ENCODE results near the gene CDKL4. TPM values are rescaled to one million over a fixed set of nuclear protein-coding genes. Genes with fewer than 3 reads are reported as not detected.
"Not testable (repeated sequence)": the region's sequence is repeated elsewhere in the genome, so short reads cannot be mapped to it uniquely, and the experiment has no call there.

CDKL4 gene
- polyA plus RNA-seq (ENCODE audit: insufficient read length in 10 of 10) = under 1 TPM in 7 of 10 donors, not detected in 3; 0.08 to 0.52 (median 0.27) TPM
- long read RNA-seq, donor 1 = 0 reads
- long read RNA-seq, donor 2 = 0 reads
- long read RNA-seq, donor 3 = 0 reads
- long read RNA-seq, donor 4 = 0 reads
- long read RNA-seq, donor 5 = 0 reads
- long read RNA-seq, donor 6 = 0 reads
- long read RNA-seq, donor 7 = 0 reads
- long read RNA-seq, donor 8 = 0 reads
- long read RNA-seq, donor 9 = 0 reads

DNA sequence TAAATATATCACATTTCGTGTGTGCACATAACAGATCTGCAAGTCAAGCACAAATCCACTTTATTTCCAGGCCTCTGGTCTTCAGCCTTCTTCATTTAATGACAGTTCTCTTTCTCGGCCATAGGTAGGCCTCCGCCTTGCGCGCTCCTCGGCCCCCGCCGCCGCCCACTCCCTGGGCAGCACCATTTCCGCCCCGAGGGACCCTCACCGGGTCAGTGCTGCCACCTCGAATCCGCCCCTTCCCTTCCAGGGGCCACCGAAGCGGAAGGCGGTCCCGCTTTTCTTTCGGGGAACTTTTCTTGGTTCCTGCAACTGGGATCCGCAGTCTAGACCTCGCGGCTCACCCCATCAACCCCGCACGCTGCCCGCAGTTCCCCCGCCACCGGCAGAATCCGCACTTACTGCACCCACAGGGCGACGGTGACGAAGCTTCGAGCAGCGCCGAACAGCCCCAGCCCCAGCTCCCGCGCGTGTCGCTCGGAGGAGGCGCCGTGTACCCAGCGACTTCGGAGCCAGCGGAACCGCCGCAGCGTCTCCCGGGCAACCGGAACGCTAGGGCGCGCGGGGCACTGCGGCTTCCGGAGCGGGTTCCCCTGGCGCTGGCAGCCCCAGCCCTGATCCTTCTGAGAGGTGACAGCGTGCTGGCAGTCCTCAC is at the start of gene CDKL4:
TSS of gene CDKL4 (minus strand) at position 502 of the 655 bp plus-strand sequence.
- DNase-seq = peak in 1 of 3 donors; percentile 14

DNA sequence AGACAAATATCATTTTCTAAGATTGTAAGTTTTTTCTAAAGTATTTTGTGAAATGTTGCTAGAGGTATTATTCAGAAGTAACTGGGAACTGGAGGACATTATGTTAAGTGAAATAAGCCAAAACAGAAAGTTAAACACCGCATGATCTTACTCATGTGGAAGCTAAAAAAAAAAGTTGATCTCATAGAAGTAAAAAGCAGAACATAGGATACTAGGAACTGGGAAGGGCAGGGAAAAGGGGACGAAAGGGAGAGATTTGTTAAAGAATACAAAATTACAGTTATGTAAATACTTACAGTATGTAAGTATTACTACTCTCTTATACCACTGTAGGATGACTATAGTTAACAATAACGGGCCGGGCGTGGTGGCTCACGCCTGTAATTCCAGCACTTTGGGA is 46.7 kb upstream of the CDKL4 start:
- DNase-seq = no peak

DNA sequence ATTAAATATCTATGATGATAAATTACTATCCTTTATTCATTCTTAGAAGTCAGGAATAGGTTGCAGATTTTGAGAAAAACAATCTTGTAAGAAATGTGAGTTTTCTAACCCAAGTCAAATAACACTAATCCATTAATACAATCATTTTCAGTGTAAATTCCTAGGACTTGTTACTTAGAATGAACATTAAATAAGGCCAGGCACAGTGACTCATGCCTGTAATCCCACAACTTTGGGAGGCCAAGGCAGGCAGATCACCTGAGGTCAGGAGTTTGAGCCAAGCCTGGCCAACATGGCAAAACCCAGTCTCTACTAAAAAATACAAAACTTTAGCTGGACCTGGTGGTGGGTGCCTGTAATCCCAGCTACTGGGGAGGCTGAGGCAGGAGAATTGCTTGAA is 45.8 kb upstream of the CDKL4 start:
- DNase-seq = no peak

DNA sequence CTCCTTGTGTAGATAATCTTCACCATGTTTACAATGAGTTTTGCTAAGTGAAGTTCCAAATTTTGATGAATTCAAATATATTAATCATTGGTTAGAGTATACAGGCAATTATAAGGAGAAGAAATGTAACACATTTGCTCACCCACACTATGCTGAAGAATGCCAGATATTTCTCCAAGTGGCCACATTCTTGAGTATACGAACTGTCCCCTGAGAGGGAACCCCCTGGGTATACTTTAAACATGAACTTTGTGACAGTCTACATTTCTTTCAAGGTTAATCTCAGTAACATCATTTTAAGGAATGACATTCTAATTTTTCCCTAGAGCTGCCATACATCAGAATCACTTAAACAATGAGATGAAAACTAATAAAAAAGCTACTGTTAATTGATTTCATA is 39.8 kb upstream of the CDKL4 start:
- DNase-seq = no peak

DNA sequence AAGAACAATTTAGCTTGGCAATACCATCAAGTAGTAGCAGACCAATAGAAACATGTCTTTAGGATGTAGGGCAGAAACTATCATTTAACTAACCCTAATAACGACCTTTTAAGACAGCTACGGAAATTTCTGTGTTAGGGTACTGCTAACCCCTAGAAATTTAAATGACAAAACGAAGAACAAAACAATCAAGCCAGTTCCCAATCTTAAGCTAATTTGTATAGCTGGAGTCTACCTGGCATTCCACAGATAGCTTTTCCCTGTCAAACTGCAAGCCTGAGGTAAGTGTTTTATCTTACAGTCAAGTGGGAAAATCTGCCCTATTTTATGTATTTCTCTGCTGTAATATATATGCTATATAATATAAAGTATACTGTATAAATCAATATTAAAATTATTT is 37.6 kb upstream of the CDKL4 start:
- no peak for DNase-seq

DNA sequence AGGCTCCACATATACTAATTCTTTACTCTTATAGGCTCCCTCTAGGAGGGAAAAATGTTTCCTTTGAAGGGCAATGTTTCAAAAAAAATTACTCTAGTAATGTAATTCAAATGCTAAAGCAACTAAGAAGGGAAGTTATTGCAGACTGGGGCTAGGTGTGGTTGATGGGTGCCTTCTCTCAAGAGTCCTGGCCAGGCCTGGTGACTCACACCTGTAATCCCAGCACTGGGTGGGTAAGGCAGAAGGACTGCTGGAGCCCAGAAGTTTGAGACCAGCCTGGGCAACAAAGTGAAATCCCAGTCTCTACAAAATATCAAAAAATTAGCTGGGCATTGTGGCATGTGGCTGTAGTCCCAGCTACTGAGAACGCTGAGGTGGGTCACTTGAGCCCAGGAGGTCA is 31.2 kb upstream of the CDKL4 start:
- DNase-seq = no peak

DNA sequence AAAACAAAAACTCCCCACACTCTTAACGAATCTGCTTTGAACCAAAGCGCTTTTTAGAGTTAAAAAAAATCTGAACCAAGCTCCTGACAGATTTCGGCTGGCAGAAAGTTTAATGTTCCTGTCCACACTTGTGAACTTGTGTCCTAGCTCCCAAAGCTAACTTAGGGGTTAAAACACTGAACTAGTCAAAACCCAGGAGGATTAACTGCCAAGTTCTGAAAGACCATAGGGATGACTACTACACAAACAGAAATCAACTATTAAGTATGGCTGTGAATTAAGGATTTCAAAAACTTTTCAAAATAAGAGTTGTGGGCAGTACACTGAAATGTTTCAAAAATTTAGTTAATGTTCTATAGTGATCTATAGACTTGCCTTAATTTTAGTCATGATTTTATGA is 26.2 kb upstream of the CDKL4 start:
- DNase-seq = no peak

DNA sequence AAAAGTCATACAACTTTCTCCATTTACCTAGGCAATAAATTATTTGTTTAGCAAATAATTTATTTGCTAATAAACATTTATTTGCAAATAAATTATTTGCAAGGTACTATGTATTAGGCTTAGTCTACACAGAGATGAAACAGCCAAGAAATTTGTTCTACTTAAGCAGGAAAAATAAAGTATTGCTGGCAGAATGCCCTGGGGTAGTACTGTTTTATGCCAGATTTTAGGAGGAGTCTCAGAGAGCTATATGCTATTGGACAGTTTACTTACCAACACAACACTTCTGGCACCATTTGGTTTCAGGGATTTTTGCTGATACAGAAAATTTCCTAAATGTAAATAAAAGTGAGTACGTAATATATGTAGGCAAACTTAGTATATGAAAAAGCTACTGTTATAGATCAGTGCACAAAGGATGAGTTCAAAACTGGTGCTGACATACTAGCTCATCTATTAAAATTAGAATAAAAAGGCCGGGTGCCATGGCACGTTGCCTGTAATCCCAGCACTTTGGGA is 23.2 kb upstream of the CDKL4 start:
- DNase-seq = peak in 2 of 3 donors; percentile 8 to 14

DNA sequence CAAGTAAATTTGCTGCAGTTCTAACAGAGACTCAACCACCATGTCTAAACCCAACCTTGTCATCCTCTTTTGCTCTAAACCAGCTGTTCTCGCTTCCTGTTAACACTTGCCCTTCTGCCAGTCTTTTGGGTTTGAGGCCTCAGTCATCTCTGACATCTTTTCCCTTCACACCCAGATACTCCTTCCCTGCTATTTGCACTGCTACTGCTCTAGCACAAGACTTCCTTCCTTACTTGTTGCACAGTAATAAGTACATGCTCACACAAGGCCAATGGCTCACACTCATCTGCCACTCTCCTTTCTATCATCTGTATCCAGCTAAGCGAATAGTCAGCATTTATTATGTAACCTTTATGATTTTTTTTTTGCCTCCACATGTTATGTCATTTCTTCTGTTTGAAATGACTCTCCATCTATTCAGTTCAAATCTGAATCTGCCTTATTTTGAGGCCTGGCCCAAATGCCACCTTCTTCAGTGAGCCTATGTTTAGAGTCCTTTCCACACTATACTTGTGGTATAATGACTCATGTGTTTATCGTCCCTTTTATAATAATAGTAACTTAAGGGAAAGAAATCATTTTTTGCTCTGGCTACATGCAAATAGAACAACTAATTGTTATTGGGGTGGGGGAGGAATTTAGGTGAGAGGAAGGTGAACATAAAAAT is 22.5 kb upstream of the CDKL4 start:
- DNase-seq = no peak

DNA sequence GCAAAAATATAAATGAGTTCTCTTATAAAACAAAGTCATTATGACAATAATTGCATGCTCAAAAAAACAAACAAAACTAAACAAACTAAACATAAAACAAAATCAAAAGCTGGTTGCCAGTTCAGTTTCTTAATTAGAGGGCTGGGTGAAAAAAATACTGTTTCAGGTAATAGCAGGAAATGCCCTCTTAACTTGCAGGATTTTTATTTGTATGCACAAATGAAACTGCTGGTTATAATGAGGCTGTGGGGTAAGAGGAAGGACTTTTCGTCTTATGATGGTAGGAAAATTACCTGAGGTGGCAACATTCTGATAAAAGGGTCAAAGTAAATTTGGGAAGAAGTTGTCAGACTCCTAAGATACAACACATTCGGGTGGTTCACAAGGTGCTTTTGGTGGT is 21.5 kb upstream of the CDKL4 start:
- DNase-seq = no peak

DNA sequence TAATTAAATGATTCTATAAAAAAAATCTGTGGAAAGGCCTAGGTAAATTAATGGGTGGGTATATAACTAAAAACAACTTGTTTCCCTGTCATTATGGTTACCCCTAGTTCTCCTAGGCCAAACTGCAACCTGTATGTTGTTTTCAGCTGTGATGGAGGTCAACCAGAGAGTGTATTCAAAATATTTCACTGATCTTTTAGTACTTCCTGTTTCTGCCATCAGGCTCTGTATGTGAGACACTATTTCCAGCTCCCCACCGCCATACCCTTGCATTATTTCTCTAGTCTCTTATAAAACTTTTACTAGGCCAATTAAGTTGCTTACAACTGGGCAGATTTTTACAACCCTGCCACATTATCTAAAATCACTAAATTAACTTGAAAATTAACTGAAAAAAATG is 21.0 kb upstream of the CDKL4 start:
- DNase-seq = no peak

DNA sequence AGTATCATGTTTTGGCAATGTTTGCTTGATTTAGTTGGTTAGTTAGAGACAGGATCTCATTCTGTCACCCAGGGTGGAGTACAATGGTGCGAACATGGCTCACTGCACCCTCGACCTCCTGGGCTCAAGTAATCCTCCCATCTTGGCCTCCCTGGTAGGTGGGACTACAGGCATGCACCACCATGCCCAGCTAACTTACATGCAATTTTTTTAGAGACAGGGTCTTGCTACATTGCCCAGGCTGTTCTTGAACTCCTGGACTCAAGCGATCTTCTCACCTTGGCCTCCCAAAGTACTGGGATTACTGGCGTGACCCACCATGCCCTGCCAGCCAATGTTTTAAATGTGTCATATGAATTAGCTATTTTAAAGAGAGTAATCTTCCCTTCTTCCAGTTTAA is 16.3 kb upstream of the CDKL4 start:
- no peak for DNase-seq

DNA sequence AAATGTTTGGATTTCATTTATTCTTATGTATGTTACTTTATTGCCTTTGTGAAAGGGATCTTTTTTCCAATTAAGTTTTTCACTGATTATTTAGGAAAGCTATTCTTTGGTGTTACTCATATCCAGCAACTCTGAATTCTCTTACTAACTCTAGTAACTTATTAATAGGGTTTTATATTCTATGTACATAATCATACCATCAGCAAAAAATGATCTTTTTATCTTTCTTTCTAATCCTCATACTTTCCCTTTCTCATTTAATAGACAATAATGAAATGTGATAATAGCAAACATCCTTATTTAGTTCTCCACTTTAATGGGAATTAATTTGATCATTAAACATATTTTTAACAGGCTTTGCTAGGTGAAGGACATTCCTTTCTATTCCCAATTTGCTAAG is 12.3 kb upstream of the CDKL4 start:
- DNase-seq = no peak

DNA sequence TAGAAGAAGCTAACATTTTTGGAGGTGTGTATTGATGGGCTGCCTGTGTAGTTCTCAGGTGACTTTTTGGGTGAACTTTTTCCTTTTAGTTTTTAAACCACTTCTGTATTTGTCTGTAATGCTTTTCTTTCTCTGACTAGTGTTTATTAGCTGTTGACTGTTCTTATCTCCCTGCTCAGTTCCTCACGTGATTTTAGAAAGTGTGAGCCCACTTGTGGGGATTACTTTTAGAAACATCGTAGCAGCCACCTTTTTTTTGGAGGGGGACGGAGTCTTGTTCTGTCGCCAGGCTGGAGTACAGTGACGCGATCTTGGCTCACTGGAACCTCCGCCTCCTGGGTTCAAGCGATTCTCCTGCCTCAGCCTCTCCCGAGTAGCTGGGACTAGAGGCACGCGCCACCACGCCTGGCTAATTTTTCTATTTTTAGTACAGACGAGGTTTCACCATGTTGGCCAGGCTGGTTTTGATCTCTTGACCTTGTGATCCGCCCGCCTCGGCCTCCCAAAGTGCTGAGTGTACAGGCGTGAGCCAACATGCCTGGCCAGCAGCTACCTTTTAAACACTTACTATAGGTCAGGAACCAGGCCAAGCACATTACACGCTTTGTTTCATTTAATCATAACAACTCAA is 9.2 kb upstream of the CDKL4 start:
- no peak for DNase-seq

DNA sequence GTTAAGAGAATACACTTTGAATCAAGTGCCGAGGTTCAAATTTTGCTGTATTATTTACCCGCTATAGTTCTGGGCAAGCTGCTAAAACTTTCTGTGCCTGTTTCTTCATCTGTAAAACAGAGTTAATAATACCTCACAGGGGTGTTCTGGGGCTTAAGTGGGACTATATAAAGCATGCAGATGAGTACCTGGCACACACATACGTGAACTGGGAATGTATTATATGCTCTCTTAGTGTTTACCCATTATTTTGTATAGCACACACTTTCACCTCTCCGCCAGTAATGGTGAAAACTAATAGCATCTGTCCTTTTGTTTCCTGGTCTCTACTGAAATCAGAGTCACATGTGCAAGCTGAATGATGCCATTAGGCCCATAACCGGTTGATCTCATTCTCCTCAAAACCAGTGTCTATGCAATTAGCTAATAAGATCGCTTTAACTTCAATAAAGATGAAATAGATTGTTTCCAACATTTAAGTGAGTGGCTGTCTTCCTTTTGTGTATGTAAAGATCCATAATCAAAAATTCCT is 3.8 kb upstream of the CDKL4 start:
- DNase-seq = no peak

DNA sequence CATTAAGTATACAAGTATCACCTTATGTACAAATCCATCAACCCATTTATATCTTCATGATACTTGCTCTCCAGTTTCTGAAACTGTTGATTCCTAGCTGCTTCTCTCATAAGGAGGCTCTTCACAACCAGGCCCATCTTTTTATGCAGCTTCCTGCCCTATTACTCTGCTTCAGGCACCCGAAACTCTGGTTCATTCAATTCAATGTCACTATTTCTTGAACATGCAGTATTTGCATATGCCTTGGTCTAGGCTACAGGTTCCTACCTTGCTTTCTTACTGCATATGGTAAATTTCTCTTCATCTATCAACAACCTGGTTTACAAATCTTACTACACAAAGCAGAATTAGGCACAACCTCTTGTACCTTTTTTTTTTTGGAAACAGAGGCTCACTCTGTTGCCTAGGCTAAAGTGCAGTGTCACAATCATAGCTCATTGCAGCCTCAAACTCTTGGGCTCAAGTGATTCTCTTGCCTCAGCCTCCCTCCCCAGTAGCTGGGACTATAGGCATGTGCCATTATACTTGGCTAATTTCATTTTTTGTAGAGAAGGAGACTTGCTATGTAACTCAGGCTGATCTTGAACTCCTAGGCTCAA is 2.7 kb upstream of the CDKL4 start:
- DNase-seq = no peak

DNA sequence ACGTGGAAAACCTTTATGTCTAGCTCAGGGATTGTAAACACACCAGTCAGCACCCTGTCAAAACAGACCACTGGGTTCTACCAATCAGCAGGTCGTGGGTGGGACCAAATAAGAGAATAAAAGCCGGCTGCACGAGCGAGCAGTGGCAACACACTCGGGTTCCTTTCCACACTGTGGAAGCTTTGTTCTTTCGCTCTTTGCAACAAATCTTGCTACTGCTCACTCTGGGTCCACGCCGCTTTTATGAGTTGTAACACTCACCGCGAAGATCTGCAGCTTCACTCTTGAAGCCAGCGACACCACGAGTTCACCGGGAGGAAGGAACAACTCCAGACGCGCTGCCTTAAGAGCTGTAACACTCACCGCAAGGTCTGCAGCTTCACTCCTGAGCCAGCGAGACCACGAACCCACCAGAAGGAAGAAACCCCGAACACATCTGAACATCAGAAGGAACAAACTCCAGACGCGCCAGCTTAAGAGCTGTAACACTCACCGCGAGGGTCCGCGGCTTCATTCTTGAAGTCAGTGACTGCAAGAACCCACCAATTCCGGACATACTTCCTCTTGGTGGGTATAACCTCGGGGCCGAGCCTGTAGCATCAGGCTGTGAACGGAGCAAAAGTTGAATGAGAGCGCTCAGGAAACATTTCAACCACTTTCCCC is 1.3 kb upstream of the CDKL4 start:
- DNase-seq = not testable (repeated sequence)

DNA sequence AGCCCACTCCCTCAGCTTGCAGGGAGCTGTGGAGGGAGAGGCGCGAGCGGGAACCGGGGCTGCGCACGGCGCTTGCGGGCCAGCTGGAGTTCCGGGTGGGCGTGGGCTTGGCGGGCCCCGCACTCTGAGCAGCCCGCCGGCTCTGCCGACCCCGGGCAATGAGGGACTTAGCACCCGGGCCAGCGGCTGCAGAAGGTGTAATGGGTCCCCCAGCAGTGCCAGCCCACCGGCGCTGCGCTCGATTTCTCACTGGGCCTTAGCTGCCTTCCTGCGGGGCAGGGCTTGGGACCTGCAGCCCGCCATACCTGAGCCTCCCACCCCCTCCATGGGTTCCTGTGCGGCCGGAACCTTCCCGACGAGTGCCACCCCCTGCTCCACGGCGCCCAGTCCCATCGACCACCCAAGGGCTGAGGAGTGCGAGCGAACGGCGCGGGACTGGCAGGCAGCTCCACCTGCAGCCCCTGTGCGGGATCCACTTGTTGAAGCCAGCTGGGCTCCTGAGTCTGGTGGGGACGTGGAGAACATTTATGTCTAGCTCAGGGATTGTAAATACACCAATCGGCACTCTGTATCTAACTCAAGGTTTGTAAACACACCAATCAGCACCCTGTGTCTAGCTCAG is 582 bp upstream of the CDKL4 start:
- DNase-seq = not testable (repeated sequence)

DNA sequence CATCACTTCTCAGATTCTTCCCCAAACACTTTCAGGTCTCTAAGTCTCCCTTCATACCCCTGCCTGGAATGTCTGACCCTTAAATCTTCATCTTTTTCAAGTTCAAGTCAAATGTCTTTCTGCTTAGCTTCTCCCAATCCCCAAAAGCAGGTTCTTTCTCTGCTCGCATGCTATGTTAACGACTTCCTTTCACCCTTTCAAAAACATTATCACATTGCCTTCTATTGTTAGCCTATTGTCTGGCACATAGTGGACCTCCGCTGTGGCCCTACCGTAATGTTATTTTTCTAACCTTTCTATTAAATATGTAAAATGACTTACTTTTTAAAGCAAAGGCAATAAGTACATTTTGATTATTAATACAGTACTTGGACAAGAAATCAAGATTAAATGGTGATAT is 2.2 kb downstream of the CDKL4 start:
- no peak for DNase-seq

DNA sequence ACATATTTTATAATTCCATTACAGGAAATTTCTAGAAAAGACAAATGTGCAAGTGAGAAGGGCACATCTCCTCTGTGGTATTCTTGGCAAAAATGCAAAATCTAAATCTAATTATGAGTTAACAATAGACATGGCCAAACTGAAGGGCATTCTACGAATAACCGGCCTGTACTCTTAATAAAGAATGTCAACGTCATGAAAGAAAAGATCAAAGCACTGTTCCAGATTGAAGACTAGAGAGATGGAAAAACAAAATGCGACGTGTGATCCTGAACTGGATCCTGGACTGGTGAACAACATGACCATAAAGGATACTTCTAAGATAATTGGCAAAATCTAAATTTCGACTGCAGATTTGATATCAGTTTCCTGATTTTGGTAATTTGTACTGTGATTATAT is 3.0 kb downstream of the CDKL4 start:
- DNase-seq = no peak

DNA sequence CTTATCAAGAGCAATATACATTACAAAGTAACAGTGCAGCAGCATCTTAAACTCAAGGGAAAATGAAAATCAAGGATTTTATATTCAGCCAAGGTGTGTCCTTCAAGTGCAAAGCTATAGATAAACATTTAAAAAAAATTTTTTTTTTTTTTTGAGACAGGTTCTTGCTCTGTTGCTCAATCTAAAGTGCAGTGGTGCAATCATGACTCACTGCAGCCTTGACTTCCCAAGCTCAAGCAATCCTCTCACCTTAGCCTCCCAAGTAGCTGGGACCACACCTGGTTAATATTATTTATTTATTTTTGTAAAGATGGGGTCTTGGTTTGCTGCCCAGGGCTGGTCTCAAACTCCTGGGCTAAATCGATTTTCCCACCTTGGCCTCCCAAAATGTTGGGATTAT is 9.0 kb downstream of the CDKL4 start:
- DNase-seq = no peak
